K562 (cell line): Measurements from ENCODE around the gene SCYGR8. TPM values are rescaled to one million over a fixed set of nuclear protein-coding genes. Genes with fewer than 3 reads are reported as not detected.

Source experiments
- ATAC-seq: fragments of 200-7000 bp; cut with Tn5 transposase; 3 replicates; pipeline ENCODE4 v1.9.1; 2020; ENCODE audit warnings: moderate library complexity
- BruUV-seq: library from RNA; stranded (reverse); fragments of 400-500 nt; replicated peaks from 2 replicates; lab custom pipeline; 2021; lab: Mats Ljungman, UMichigan
- CTCF ChIA-PET: fragments of 300-600 bp; formaldehyde crosslinking; extraction: SDS; loops from one replicate; lab custom pipeline; 2021; ENCODE audit warnings: low intra/inter-chr PET ratio; lab: Yijun Ruan, JAX
- POLR2A ChIA-PET: fragments of 300-600, 350-650 bp; sonication (Branson Sonifier 250); formaldehyde crosslinking; extraction: SDS; loops from one replicate; lab custom pipeline; 2021; ENCODE audit warnings: antibody characterized with exemption, inconsistent platforms; lab: Yijun Ruan, JAX
- DNase-seq, 4 experiments: peaks; one replicate each; pipeline versions ENCODE4 v3.0.0 to v3.0.0-alpha.2; 2011 to 2018; ENCODE audit warnings: low spot score in 3 of 4, mixed read lengths in 3 of 4; ENCODE audit errors: extremely low read depth in 1 of 4
- FAIRE-seq: peaks from 2 replicates; lab custom pipeline; 2011; peaks lifted over from hg19 to GRCh38; lab: Jason Lieb, UNC
- H2AFZ ChIP-seq: 2 replicates; pipeline ENCODE4 v1.6.0; 2011; ENCODE audit warnings: low read depth, low read length, control low read depth, inconsistent platforms
- H3K27ac ChIP-seq: fragments of 200-600 bp; 3 replicates; pipeline ENCODE4 v1.8.0; 2011; ENCODE audit warnings: low read depth, mild to moderate bottlenecking, control low read depth, inconsistent platforms, low read length, moderate library complexity, mixed read lengths; ENCODE audit errors: extremely low read depth
- H3K27me3 ChIP-seq, 2 experiments: fragments of 300-600 bp in 1 of 2; 2 replicates in 1 of 2; 3 replicates in 1 of 2; pipeline versions ENCODE4 v1.6.0 to v1.8.0; 2011; ENCODE audit warnings: inconsistent platforms in 2 of 2, low read length in 2 of 2, mild to moderate bottlenecking in 1 of 2, mixed read lengths in 1 of 2, moderate library complexity in 1 of 2; ENCODE audit not compliant: control insufficient read depth in 2 of 2, insufficient read depth in 2 of 2
- H3K36me3 ChIP-seq: fragments of 300-600 bp; 3 replicates; pipeline ENCODE4 v1.8.0; 2011; ENCODE audit warnings: mild to moderate bottlenecking, low read length, inconsistent platforms; ENCODE audit not compliant: control insufficient read depth, insufficient read depth
- H3K4me1 ChIP-seq, 2 experiments: fragments of 200-600 bp in 1 of 2; replicated peaks in 1 of 2; 2 replicates in 1 of 2; 3 replicates in 1 of 2; pipeline versions ENCODE4 v1.5.1 to v1.8.0; 2011; ENCODE audit warnings: inconsistent platforms in 2 of 2, low read length in 2 of 2, mild to moderate bottlenecking in 1 of 2, mixed read lengths in 1 of 2, moderate library complexity in 1 of 2; ENCODE audit not compliant: control insufficient read depth in 2 of 2, insufficient read depth in 2 of 2
- H3K4me2 ChIP-seq: 2 replicates; pipeline ENCODE4 v1.6.1; 2011; ENCODE audit warnings: low read length, control low read depth, inconsistent platforms, mixed read lengths; ENCODE audit not compliant: insufficient read depth
- H3K4me3 ChIP-seq: fragments of 200-600 bp; sonication (generic), shearing (Covaris generic); 2 replicates; pipeline ENCODE4 v1.5.1; 2016; ENCODE audit warnings: control low read depth, inconsistent platforms
- H3K79me2 ChIP-seq: fragments of 200-600 bp; 3 replicates; pipeline ENCODE4 v1.8.0; 2011; ENCODE audit warnings: low read length, inconsistent platforms; ENCODE audit not compliant: control insufficient read depth, insufficient read depth
- H3K9ac ChIP-seq, 2 experiments: 2 replicates each; pipeline versions ENCODE4 v1.6.0 to v1.6.1; 2011; ENCODE audit warnings: low read depth in 2 of 2, low read length in 2 of 2, control low read depth in 1 of 2, inconsistent platforms in 1 of 2, mild to moderate bottlenecking in 1 of 2, mixed read lengths in 1 of 2; ENCODE audit not compliant: insufficient read depth in 1 of 2
- H3K9me1 ChIP-seq: one replicate; pipeline ENCODE4 v1.6.0; 2011; ENCODE audit warnings: inconsistent platforms, mild to moderate bottlenecking, low read length, moderate library complexity; ENCODE audit not compliant: control insufficient read depth, insufficient read depth
- H3K9me3 ChIP-seq: replicated peaks from 2 replicates; pipeline ENCODE4 v1.5.1; 2011; ENCODE audit warnings: low read depth, low read length, inconsistent platforms; ENCODE audit not compliant: control insufficient read depth, insufficient read depth
- H4K20me1 ChIP-seq: replicated peaks from 2 replicates; pipeline ENCODE4 v1.6.1; 2011; ENCODE audit warnings: low read length, inconsistent platforms, mixed read lengths; ENCODE audit not compliant: control insufficient read depth, insufficient read depth
- ARNT ChIP-seq, 2 experiments: fragments of 450-650 bp; IDR thresholded peaks; 2 replicates each; pipeline ENCODE4 v1.6.1; 2016; ENCODE audit warnings: mild to moderate bottlenecking in 1 of 2
- SMARCA4 ChIP-seq: fragments of 450-650 bp; IDR thresholded peaks from 2 replicates; pipeline ENCODE4 v1.6.1; 2016
- ZFPM2 ChIP-seq: fragments of 250-450 bp; sonication (Bioruptor Pico); IDR thresholded peaks from 2 replicates; pipeline ENCODE4 v1.5.1; 2022; ENCODE audit warnings: mild to moderate bottlenecking
- ZNF165 ChIP-seq: fragments of 250-450 bp; sonication (Bioruptor Pico); IDR thresholded peaks from 2 replicates; pipeline ENCODE4 v1.4.0; 2020; ENCODE audit warnings: borderline replicate concordance
- WGBS: fragments of 100-300 bp; shearing (Covaris generic); methylation state at CpG from one replicate; pipeline ENCODE4 v1.1.6; 2016; ENCODE audit warnings: low coverage, mixed read lengths; ENCODE audit not compliant: insufficient coverage; ENCODE audit errors: missing lambda C conversion rate; 5-methylcytosine and 5-hydroxymethylcytosine counted together
- in situ Hi-C: fragments of 300-500 bp; cut with MboI; formaldehyde crosslinking; loops from 4 replicates; pipeline ENCODE4 v1.15.0; 2018; ENCODE audit warnings: inconsistent platforms, mixed read lengths
- intact Hi-C: fragments of 100-400 bp; cut with micrococcal nuclease; formaldehyde crosslinking; loops from 2 replicates; pipeline ENCODE4 v1.14.2; 2022
- polyA plus RNA-seq, 8 experiments: library from polyadenylated mRNA; depleted of rRNA in 4 of 8; stranded (reverse) in 5 of 8; unstranded in 3 of 8; fragments of >200 nt; fragmentation: Nextera tagmentation in 2 of 8; fragmentation: Illumina TruSeq in 1 of 8; extraction: Ambion mirVana in 2 of 8; extraction: Trizol in 1 of 8; gene quantifications; 2 replicates each; pipeline versions ENCODE4 v1.2.1 to v1.2.3, GENCODE V29; 2011 to 2014; ENCODE audit warnings: inconsistent platforms in 1 of 8, missing spikeins in 1 of 8
- total RNA-seq, 7 experiments: library from RNA; depleted of rRNA in 6 of 7; stranded (reverse); fragments of >200 nt in 6 of 7; fragmentation: Illumina TruSeq in 2 of 7; extraction: Trizol in 2 of 7; gene quantifications; 2 replicates each; pipeline versions ENCODE4 v1.2.1 to v1.2.3, GENCODE V29; 2011 to 2021; ENCODE audit warnings: low replicate concordance in 1 of 7
- TF ChIP-seq, protein P1 (sequence below): sonication (generic); formaldehyde crosslinking; IDR thresholded peaks from 2 replicates; pipeline ENCODE4 v1.8.1; 2023; ENCODE audit warnings: mild to moderate bottlenecking, missing genetic modification reagents
- TF ChIP-seq, protein P2 (sequence below), 2 experiments: IDR thresholded peaks; 2 replicates each; pipeline ENCODE4 v1.6.1; 2012; ENCODE audit warnings: improper control_type of control experiment in 2 of 2, low read depth in 2 of 2, low read length in 2 of 2, borderline replicate concordance in 1 of 2

Gene SCYGR8
- total and polyA plus RNA-seq, 9 of the 15 experiments (the other 6 are each of a cell fraction or from before 2014, with no cell fraction given): not detected

DNA sequence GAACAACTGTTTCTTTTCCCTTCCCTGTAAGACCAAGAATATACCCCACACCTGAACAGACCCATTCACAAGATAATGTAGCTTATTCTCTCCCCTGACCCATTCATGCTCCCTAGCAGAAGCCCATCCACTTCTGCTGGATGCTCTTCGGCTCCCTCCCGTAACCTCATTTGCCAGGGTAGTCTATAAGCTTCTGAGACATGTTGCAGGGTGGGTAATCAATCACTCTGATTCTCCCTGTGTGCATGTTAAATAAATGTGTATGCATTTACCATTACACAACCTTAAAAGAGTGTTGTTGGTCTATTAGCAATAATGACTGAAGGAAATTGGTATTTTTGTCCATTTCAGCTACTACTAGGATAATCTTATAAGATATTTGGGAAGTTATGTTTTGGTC lies 29.2 kb upstream of the SCYGR8 start:
- H4K20me1 ChIP-seq: no peaks in the 10 kb centered on the region
- 0% methylated on average over 2 of the region's 2 CpGs for WGBS
- no peaks in the 10 kb centered on the region for H3K36me3 ChIP-seq
- TF ChIP-seq SMARCA4 (no peak), ZFPM2 (CRISPR knock-in tag) (no peak), ARNT (IDR thresholded peaks at IDR 0.05) (no peak), ZNF165 (CRISPR knock-in tag) (no peak)
- TF ChIP-seq, protein P1, sequence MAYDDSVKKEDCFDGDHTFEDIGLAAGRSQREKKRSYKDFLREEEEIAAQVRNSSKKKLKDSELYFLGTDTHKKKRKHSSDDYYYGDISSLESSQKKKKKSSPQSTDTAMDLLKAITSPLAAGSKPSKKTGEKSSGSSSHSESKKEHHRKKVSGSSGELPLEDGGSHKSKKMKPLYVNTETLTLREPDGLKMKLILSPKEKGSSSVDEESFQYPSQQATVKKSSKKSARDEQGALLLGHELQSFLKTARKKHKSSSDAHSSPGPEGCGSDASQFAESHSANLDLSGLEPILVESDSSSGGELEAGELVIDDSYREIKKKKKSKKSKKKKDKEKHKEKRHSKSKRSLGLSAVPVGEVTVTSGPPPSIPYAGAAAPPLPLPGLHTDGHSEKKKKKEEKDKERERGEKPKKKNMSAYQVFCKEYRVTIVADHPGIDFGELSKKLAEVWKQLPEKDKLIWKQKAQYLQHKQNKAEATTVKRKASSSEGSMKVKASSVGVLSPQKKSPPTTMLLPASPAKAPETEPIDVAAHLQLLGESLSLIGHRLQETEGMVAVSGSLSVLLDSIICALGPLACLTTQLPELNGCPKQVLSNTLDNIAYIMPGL (CRISPR knock-in tag): no peak
- TF ChIP-seq, protein P2, sequence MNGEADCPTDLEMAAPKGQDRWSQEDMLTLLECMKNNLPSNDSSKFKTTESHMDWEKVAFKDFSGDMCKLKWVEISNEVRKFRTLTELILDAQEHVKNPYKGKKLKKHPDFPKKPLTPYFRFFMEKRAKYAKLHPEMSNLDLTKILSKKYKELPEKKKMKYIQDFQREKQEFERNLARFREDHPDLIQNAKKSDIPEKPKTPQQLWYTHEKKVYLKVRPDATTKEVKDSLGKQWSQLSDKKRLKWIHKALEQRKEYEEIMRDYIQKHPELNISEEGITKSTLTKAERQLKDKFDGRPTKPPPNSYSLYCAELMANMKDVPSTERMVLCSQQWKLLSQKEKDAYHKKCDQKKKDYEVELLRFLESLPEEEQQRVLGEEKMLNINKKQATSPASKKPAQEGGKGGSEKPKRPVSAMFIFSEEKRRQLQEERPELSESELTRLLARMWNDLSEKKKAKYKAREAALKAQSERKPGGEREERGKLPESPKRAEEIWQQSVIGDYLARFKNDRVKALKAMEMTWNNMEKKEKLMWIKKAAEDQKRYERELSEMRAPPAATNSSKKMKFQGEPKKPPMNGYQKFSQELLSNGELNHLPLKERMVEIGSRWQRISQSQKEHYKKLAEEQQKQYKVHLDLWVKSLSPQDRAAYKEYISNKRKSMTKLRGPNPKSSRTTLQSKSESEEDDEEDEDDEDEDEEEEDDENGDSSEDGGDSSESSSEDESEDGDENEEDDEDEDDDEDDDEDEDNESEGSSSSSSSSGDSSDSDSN (IDR thresholded peaks at IDR 0.05; ENCODE audit: borderline replicate concordance in 1 of 2, low read depth in 2 of 2, low read length in 2 of 2): no peak
- H3K9me1 ChIP-seq: no peaks in the 10 kb centered on the region
- POLR2A ChIA-PET: no interaction called here
- CTCF ChIA-PET: no interaction called here
- no peaks in the 10 kb centered on the region for H3K79me2 ChIP-seq
- no peak overlapping the region for H3K27ac ChIP-seq
- no peak overlapping the region for H3K4me3 ChIP-seq
- no peak overlapping the region for H3K9ac ChIP-seq
- ATAC-seq (no peak), DNase-seq (no peak), FAIRE-seq (no peak)
- in situ Hi-C loops (no loop called here), intact Hi-C loops (no loop called here)
- H3K27me3 ChIP-seq: peaks cover 2 to 15% of the 10 kb centered on the region in 2 experiments; a peak in 3 of 5 replicates
- H3K4me1 ChIP-seq: peaks cover 0 to 6% of the 10 kb centered on the region in 2 experiments; a peak in 1 of 5 replicates
- H3K9me3 ChIP-seq: no peaks in the 10 kb centered on the region
- no TSS peak for BruUV-seq
- H2AFZ ChIP-seq: no peak overlapping the region
- no peak overlapping the region for H3K4me2 ChIP-seq
